Nephron (organoid): ENCODE results near the gene NFXL1.

Source experiments
- H3K27ac Mint-ChIP-seq, 3 experiments: 2 replicates each; pipeline ENCODE4 v1.8.0; 2020; ENCODE audit warnings: mixed read lengths in 3 of 3, mild to moderate bottlenecking in 2 of 3, moderate library complexity in 1 of 3
- H3K27me3 Mint-ChIP-seq: 2 replicates; pipeline ENCODE4 v1.8.0; 2021; ENCODE audit warnings: low read depth, mild to moderate bottlenecking, moderate library complexity, mixed read lengths
- H3K36me3 Mint-ChIP-seq: 2 replicates; pipeline ENCODE4 v1.8.0; 2020; ENCODE audit warnings: low read depth, mixed read lengths
- H3K4me1 Mint-ChIP-seq: 2 replicates; pipeline ENCODE4 v1.8.0; 2020; ENCODE audit warnings: mixed read lengths
- H3K4me3 Mint-ChIP-seq, 3 experiments: 2 replicates each; pipeline ENCODE4 v1.8.0; 2020; ENCODE audit warnings: mild to moderate bottlenecking in 3 of 3, mixed read lengths in 3 of 3, moderate library complexity in 2 of 3
- H3K9me3 Mint-ChIP-seq: 2 replicates; pipeline ENCODE4 v1.8.0; 2020; ENCODE audit warnings: mixed read lengths
- TF ChIP-seq, protein P1 (sequence below), 3 experiments: fragments of 200-600 bp; sonication (generic); IDR thresholded peaks; one replicate each; pipeline ENCODE4 v1.5.0; 2021; ENCODE audit warnings: antibody characterized with exemption in 3 of 3; ENCODE audit not compliant: unreplicated experiment in 3 of 3

The NFXL1 gene

DNA sequence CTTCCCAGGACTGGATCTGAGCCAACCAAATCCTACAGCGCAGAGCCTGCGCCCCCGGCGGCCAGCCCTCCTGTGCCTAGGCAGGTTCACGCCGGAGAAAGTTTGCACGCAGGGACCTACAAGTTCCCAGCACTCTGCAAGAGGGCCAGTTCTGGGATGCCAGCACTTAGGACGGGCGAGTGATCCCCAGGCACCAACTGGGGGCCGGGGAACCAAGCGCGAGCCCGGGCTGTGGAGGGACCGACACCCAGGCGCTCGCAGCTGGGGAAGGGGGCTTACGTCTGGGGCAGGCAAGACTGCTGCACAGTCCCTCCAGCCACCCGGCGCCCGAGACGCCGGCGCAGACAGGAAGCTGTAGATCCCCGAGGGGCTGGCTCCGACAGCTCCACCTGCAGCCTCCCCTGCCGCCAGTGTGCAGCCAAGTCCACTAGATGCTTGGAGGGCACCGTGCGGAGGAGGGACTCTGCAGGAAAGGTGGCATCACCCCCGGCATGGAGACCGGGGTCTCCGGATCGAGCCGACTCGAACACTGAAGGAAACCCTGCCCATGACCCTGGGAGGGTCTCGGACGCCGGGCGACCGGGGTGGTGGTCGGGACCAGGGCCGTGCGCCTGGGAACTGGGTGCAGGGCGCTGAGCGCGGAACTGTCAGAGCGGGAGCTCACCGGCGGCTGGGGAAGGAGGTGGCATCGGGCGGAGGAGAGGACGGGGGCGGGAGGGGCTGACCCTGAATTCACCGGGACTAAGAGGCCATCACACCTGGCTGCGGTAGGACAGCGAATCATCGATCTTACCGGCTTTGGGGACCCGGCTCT lies 77.1 kb downstream of the NFXL1 start:
- peak overlapping the region; percentile 20 to 68 (median 35) for H3K27ac Mint-ChIP-seq
- H3K9me3 Mint-ChIP-seq, result peaks cover 3% of the 10 kb centered on the region
- peaks cover 39% of the 10 kb centered on the region for H3K27me3 Mint-ChIP-seq
- peak overlapping the region; percentile 84 to 88 (median 87) for H3K4me3 Mint-ChIP-seq
- H3K4me1 Mint-ChIP-seq, result peaks cover 14% of the 10 kb centered on the region
- peaks cover 14% of the 10 kb centered on the region for H3K36me3 Mint-ChIP-seq
- TF ChIP-seq, protein P1, sequence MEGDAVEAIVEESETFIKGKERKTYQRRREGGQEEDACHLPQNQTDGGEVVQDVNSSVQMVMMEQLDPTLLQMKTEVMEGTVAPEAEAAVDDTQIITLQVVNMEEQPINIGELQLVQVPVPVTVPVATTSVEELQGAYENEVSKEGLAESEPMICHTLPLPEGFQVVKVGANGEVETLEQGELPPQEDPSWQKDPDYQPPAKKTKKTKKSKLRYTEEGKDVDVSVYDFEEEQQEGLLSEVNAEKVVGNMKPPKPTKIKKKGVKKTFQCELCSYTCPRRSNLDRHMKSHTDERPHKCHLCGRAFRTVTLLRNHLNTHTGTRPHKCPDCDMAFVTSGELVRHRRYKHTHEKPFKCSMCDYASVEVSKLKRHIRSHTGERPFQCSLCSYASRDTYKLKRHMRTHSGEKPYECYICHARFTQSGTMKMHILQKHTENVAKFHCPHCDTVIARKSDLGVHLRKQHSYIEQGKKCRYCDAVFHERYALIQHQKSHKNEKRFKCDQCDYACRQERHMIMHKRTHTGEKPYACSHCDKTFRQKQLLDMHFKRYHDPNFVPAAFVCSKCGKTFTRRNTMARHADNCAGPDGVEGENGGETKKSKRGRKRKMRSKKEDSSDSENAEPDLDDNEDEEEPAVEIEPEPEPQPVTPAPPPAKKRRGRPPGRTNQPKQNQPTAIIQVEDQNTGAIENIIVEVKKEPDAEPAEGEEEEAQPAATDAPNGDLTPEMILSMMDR (IDR thresholded peaks at IDR 0.05; ENCODE audit: unreplicated experiment in 3 of 3), result no peak

DNA sequence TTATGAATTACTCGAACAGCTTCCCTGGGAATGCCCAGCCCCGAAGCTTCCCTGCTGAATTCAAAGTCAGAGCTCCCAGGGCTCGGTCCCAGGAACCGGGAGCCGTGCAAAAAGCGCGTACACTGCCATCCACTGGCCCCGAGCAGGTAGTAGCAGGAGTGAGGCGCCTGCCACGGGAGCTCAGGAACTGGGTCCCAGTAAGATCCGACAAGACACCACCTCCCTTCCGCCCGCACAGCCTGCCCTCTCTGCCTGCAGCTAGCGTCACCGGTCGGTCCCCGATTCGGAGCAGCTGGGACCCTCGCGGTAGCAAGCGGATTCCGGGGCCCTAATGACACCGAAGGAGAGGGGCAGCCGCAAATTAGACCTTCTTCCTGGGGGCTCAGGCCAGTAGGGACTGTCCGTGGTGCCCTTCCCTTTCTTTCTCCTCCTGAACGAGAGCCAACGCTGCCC lies 77.7 kb downstream of the NFXL1 start:
- Mint-ChIP-seq H3K4me1 (peaks cover 14% of the 10 kb centered on the region), H3K27me3 (peaks cover 39% of the 10 kb centered on the region), H3K27ac (peak overlapping the region; percentile 20 to 68 (median 35)), H3K36me3 (peaks cover 17% of the 10 kb centered on the region), H3K4me3 (peak overlapping the region; percentile 84 to 88 (median 87)), H3K9me3 (peaks cover 6% of the 10 kb centered on the region)
- TF ChIP-seq, protein P1 (IDR thresholded peaks at IDR 0.05; ENCODE audit: unreplicated experiment in 3 of 3), result peak; percentile 61 to 75 (median 66)

DNA sequence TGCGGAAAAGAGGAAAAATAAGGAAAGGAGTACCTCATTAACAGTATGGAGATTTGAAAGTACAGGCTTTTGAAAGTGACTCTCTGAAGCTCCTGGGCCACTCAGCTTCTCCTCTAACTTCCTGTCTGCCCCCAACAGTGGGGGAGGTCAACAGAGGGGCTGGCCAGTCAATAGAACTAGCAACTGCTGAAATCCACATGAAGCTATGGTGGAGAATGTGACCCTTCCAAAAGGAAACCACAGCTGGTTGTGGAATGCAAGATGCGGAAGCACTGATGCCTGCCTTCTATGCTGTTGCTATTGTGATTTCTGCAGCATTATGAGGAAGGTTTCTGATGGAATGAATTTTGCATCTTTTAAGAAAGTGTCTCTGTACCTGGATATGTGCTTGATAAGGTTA lies 78.9 kb downstream of the NFXL1 start:
- Mint-ChIP-seq H3K4me1 (peaks cover 18% of the 10 kb centered on the region), H3K27me3 (peaks cover 39% of the 10 kb centered on the region), H3K9me3 (peaks cover 7% of the 10 kb centered on the region), H3K36me3 (peaks cover 18% of the 10 kb centered on the region), H3K4me3 (peak overlapping the region in 1 of 3 experiments; percentile 20), H3K27ac (no peak overlapping the region)
- TF ChIP-seq, protein P1 (IDR thresholded peaks at IDR 0.05; ENCODE audit: unreplicated experiment in 3 of 3), result no peak

DNA sequence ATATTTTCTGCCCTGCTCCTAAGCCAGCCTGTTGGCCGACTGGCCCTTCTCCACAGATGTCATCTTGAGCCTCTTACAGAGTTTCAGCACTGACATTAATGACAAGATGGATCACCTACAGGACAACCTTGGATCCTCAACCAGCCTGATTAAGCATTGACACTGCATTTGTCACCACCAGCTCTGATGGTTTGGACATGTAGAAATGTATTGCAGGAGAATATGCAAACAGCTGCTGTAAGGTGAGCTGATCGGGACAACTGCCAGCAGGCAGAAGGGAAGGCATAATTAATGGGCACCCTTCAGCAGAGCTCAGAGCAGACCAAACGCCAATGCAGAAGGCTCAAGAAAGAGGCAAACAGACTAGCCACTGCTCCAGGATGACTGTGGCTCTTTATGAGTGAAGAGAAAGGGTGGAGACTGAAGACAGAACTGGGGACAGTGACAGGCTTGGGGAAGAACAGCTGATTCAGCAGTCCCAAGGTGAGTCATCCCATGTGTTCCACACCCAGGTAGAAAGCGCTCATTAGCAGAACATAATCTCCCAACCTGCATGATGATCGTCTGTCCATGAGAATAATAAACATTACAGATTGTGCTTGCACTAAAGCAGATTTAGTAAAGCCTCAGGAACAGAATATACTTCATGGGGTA lies 83.2 kb downstream of the NFXL1 start:
- H3K4me1 Mint-ChIP-seq, result peaks cover 8% of the 10 kb centered on the region

DNA sequence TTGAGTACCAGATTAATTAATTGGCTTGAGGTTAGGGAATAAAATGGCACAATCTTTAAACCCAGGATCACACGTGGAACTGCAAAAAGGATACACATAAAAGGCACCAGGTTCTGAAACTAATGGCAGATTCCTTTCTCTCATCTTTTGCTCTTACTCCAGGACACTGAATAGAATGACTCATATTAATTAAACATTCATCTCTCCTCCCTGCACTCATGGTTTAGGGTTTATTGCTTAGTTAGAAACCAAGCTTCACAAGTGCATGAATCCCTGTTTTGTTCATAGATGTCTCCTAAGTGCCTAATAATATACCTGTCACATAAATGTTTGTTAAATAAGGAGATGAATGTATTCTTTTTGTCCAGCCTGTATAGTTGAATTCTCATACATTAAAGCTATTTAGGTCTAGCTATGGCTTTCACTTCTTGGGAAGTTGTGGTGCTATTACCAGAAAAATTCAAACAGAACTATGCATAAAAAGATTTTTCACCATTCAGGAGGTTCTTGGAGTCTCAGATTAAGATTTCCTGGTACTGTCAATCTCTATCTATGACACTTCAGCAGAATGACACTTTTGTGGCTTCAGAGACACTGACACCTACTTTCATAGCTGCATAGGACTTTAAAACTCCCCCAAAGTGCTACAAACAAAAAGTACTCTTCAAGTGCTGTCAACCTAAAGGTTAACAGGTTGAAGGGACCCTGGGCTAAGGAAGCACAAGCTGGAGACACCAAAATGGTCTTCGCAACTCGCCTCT lies 83.9 kb downstream of the NFXL1 start:
- Mint-ChIP-seq H3K9me3 (peaks cover 7% of the 10 kb centered on the region), H3K4me1 (peaks cover 4% of the 10 kb centered on the region), H3K4me3 (no peak overlapping the region), H3K27ac (no peak overlapping the region), H3K36me3 (peaks cover 18% of the 10 kb centered on the region), H3K27me3 (peaks cover 5% of the 10 kb centered on the region)
- TF ChIP-seq, protein P1 (IDR thresholded peaks at IDR 0.05; ENCODE audit: unreplicated experiment in 3 of 3), result no peak

More for the DNA sequence above, 83.2 kb downstream of the NFXL1 start:
- peaks cover 18% of the 10 kb centered on the region for H3K36me3 Mint-ChIP-seq
- H3K27ac Mint-ChIP-seq, result no peak overlapping the region
- H3K9me3 Mint-ChIP-seq, result peaks cover 7% of the 10 kb centered on the region
- H3K27me3 Mint-ChIP-seq, result peaks cover 9% of the 10 kb centered on the region
- TF ChIP-seq, protein P1 (IDR thresholded peaks at IDR 0.05; ENCODE audit: unreplicated experiment in 3 of 3), result no peak
- H3K4me3 Mint-ChIP-seq, result no peak overlapping the region
